Measurements from ENCODE around the gene STAT2.

- TF ChIP-seq POLR2AphosphoS5 (IDR thresholded peaks at IDR 0.05) (no peak), POLR2A (IDR thresholded peaks at IDR 0.05) (no peak)
Observed at GRCh38 chr12:56389412-56389811, 29.5 kb upstream of the STAT2 start.

Measured in stomach (tissue), 4 donors.